KG1 (cell line): ENCODE measurements around the gene TUBGCP6.

Experiments used
- DNase-seq: peaks from one replicate; lab custom pipeline; 2025; lab: John Stamatoyannopoulos, UW

TUBGCP6 gene

DNA sequence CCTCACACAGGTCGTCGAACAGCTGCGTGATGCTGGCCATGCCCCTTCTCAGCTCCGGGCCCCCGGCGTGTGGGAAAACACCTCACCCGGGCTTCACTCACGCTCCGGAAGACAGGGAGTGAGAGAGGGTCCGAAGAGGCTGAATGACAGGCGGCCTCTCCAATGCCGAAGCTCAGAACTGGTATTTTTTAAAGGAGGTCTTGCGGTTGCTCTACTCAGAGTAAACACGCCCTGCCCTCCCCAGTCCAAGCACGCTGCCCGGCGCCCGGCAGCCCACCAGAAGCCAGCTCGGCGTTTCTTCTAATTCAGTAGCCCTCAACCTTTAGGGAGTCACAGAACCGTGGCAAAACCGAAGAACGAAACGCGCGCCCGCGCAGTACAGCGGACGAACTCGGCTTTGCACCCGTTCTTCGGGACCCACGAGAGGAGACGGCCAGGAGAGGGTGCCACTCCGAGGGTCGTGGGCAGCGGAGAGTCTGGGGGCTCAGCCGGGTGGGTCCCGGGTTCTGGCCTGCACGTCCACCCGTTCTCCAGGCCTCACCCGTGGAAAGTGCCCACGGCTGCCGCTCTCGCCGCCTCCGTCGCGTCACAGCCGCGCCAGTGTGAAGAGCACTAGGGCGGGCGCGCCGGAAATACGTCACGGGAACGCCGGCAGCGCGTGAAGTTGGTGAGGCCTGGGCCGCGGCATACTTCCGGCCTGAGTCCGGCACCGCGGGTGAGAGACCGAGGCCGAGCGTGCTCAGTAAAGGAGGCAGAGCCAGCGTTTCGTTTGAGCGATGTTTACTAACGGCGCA is at the start of gene TUBGCP6:
Gene TUBGCP6 (minus strand): TSS at position 604 of the 794 bp plus-strand sequence. CDS start 564 bp downstream, at position 40.
- DNase-seq: peak; percentile 54

GRCh38 chr22:50294319-50294656 is 49.5 kb upstream of the TUBGCP6 start:
- no peak for DNase-seq

DNA sequence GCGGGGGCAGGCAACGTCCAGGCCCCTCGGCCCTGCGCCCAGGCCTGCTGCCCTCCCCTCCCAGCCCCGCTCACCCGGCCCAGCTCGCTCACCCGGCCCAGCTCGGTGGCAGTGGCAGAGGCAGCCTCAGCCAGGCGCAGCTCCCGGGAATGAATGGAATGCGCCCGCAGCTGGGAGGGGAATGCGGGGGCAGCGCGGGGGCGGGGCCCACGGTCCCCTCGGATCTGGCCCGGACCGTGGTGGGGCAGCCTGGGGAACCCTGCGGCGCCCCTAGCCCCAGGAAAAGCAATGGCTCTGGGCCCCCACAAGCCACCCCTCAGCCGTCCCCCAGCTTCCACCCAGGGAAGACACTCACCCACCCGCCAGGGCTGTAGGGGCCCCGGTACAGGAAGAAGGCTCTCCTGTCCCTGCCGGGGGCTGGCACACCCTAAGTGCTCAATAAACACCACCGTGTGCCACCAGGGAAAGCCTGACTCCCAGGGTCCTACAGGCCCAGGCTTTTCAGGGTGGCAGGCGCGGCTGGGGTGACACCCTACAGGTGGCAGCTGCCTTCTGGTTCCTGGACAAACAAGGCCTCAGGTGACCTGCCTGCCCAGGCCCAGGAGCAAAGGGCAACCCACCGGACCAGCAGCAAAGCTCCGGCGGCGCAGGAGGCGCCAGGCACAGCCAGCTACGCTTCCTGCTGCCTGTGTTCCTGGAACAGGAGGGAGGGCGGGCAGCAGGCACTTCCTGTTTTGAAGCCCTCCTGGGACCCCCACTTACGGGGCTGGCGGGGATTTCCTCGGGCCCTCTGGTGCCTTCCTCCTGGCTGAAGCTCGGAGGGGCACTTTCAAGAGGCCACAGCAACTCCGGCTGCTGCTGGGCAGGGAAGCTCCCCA is 48.9 kb upstream of the TUBGCP6 start:
- DNase-seq: no peak

DNA sequence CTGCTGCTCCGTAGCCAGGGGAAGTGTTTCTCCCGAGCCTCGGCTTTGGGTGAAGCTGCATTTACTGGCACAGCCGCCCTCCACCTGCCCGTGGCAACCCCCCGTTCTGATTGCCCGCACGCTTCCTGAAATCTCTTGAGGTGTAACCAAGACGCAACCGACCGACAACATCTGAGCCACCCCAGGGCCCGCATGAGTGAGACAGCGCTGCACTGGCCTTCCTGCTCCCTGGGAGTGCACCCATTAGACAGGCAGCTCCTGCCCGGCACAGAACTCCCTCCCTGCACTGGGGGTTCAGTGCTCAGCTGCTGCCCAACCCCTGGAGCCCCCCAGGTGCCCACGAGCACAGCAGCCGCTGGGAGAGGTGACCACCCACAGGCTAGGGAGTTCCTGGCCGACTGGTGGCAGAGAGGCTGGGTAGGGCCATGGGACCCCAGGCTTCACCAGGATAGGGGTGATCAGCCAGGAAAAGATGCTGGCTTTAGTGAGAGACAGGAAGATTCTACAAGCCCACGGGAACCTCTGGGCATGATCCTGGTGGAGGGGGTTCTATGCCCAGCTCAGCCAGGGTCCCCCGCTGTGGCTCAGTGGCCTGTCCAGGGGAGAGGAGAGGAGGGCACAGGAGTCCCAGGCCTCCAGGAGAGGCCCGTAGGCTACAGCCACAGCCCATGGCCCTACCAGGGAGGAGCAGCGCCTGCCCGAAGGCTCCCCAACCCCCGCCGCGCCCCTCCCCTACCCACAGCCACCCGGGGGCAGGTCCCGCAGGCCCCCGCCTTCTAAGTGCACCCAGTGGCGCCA is 48.0 kb upstream of the TUBGCP6 start:
- peak; percentile 17 for DNase-seq

DNA sequence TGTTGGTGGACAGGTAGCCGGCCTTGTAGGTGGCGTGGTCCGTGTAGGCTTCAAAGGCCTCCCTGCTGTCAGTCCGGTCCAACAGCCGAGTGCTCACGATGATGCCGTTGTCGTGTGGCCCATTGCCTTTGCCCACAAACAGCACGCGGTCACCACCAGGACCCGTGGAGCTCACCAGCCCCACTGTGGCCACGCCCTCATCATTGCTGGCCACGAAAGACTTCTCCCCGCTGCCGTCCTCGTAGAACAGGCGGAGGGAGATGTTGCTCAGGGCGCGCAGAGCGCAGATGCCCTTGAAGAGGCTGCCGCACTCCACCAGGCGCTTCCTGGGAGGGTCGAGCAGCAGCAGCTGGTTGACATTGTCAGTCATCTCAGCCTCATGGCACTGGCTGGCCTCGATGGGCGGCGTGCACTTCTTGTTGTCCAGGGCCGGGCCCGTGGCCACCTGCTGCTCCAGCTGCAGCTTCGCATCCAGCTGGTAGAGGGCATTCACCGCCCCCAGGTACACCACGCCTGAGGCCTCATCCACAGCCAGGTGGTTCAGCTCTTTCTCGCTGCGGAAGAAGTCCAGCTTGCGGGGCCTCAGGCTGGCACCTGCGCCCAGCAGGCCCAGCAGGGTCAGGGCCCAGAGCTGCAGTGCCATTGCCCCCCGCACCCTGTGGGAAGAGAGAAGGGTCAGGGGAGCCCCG is 45.3 kb upstream of the TUBGCP6 start:
- no peak for DNase-seq

- no peak for DNase-seq
Measured at GRCh38 chr22:50289151-50289941, 44.5 kb upstream of the TUBGCP6 start.

DNA sequence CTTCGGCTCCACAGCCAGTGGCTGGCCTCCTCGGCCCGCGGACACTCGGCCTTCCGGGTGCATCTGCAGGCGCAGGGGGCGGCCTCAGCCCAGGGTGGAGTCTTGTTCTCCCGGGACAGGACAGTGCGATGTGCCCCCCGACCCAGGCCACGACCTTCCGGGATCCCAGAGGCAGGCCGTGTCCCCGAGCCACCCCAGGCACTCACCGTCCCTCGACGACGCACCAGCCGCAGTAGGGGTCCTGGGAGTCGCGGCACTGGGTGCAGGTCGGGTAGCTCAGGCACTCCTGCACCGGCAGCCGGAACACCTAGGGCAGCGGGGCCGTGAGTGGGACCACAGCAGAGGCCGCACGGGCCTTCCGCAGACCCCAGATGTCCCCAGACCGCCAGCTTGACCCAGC is 42.9 kb upstream of the TUBGCP6 start:
- DNase-seq: no peak

DNA sequence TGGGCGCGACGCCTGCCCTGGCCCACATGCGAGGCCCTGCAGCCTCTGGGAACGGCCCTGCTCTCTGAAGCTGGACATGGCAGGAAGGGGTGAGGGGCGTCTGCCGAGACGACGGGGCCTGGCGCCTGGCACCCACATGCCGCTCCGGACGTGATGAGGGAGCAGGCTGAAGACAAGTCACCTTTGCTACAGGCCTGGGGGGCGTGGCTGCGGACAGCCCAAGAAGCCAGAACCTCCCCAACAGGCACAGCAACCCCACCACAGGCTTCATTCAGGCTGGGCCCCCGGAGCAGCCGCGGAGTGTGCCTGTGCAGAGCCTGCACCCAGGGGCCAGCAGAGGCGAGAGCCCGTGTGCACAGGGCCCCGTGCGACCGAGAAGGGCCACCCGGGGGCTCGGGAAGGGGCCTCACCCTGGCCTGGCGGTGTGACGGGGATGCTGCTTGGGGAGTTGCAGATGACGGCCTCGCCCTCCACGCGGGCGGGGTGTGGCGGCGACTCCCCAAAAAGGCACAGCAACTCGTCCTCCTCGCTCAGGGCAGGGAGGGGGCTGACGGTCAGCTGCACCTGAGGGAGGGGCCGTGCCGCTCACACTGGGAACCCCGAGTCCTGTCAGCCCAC is 42.0 kb upstream of the TUBGCP6 start:
- DNase-seq: no peak

GRCh38 chr22:50286275-50286674 is 41.5 kb upstream of the TUBGCP6 start:
- no peak for DNase-seq

DNA sequence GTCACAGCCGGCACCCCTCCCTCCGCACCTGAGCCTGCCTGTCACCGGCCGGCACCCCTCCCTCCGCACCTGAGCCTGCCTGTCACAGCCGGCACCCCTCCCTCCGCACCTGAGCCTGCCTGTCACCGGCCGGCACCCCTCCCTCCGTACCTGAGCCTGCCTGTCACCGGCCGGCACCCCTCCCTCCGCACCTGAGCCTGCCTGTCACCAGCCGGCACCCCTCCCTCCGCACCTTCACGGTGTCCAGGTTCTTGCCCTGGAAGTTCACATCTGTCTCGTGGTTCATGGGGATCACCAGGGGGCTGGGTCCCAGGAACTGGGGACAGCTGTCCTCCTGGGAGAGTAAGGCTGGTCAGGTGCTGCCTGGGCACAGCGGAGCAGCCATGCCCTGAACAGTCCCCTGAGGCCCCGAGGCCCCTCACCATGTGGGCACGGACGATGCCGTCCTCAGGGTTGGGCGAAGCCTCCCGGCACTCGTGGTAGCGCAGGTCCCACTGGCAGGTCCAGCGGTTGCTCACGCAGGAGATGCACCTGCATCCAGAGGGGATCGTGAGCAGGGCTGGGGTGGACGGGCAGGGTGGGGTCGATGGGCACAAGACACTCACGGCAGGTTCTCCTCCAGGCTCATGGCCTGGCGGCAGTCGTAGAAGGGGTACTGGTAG is 40.9 kb upstream of the TUBGCP6 start:
- no peak for DNase-seq

DNA sequence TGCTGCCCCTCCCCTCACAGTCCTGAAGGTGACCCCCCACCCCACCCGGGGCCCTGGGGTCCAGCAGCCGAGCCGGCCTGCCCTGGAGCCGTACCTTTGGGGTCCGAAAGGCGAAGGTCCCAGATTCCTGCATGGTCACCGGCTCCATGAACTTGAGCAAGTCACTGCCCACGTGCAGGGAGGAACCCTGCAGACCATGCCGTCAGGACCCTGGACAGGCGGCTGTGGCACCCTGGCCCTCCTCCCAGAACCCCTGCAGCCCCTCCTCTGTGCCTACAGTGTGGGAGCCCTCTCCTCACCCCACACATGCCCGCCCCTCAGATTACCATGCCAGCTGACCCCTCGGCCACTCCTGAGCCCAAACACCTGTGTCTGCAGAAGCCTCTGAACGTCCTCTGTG is 39.7 kb upstream of the TUBGCP6 start:
- DNase-seq: no peak

- DNase-seq: no peak
Measured at GRCh38 chr22:50283821-50284220, 39.0 kb upstream of the TUBGCP6 start.

GRCh38 chr22:50282361-50283155 is 37.7 kb upstream of the TUBGCP6 start:
- no peak for DNase-seq

- no peak for DNase-seq
Measured at GRCh38 chr22:50281957-50282356, 37.1 kb upstream of the TUBGCP6 start.

GRCh38 chr22:50281384-50281760 is 36.5 kb upstream of the TUBGCP6 start:
- DNase-seq: no peak

- DNase-seq: no peak
Measured at GRCh38 chr22:50280708-50281383, 36.0 kb upstream of the TUBGCP6 start.

DNA sequence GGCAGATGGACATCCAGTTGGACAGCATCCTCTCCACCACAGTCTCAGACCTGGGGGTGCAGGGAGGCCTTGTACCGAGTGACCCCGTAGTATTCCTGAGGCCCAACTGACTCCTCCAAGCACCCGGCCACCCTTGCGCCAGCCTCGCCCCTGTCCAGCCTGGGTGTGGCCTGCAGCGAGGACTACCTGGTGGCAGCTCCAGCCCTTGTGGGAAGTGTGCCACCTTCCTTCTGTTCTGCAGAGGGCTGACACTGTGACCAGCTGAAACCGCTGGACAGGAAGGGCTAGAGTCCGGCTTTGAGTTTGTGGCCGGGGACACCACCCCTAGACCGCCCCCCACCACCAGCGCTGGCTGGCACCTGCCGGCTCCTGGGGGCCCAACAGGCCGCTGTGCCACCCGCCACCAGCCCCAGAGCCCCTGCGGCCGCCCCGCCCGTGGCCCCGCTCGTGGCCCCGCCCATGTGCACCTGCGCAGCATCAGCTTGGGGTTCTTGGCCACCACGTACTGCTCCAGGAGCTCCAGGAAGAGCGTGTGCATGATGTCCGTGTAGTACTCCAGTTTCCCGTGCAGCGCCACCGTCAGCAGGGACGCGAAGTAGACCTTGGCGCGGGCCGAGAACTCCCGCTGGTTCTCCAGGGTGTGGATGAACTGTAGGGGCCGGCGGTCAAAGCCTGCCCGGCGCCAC is 35.3 kb upstream of the TUBGCP6 start:
- DNase-seq: no peak
